Suprapubic skin (tissue), 4 donors: Measurements from ENCODE around the gene AKR7A2.
"Not testable (repeated sequence)": the region's sequence is repeated elsewhere in the genome, so short reads cannot be mapped to it uniquely, and the experiment has no call there.

Experiments used
- POLR2A ChIP-seq, 2 donors: fragments of 450-650 bp; IDR thresholded peaks; one replicate each; pipeline ENCODE4 v1.6.1; 2017; ENCODE audit warnings: antibody characterized with exemption in 2 of 2, mild to moderate bottlenecking in 2 of 2, moderate library complexity in 2 of 2
- POLR2AphosphoS5 ChIP-seq, 3 donors: sonication (generic); formaldehyde crosslinking; IDR thresholded peaks; one replicate each; pipeline ENCODE4 v1.6.1; 2017; ENCODE audit warnings: antibody characterized with exemption in 3 of 3
- TF ChIP-seq, protein P1 (sequence below), 2 donors: fragments of 200-600 bp in 1 of 2; fragments of 450-650 bp in 1 of 2; sonication (generic) in 1 of 2; IDR thresholded peaks; one replicate each; pipeline ENCODE4 v1.5.1; 2016 to 2019; ENCODE audit warnings: antibody characterized with exemption in 2 of 2, mild to moderate bottlenecking in 1 of 2, moderate library complexity in 1 of 2

DNA sequence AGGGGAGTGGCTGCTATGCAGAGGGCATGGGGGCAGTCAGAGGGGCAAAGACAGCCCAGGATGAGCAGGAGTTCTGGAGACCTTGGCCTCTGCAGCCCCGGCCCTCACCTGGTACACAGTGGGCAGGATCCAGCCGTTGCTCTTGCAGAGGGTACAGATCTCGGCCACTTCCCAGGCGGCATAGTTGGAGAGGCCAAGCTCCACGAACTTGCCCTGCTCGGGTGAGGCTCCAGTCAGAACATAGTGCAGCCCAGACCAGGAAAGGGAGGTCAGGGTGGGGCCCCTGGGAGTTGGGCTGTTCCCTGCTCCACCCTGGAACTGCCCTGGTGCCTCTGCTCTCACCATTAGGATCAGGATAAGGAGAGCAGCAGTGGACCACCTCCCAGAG is 41.6 kb downstream of the AKR7A2 start:
- not testable (repeated sequence) for TF ChIP-seq POLR2A, POLR2AphosphoS5 (IDR thresholded peaks at IDR 0.05)
- TF ChIP-seq, protein P1, sequence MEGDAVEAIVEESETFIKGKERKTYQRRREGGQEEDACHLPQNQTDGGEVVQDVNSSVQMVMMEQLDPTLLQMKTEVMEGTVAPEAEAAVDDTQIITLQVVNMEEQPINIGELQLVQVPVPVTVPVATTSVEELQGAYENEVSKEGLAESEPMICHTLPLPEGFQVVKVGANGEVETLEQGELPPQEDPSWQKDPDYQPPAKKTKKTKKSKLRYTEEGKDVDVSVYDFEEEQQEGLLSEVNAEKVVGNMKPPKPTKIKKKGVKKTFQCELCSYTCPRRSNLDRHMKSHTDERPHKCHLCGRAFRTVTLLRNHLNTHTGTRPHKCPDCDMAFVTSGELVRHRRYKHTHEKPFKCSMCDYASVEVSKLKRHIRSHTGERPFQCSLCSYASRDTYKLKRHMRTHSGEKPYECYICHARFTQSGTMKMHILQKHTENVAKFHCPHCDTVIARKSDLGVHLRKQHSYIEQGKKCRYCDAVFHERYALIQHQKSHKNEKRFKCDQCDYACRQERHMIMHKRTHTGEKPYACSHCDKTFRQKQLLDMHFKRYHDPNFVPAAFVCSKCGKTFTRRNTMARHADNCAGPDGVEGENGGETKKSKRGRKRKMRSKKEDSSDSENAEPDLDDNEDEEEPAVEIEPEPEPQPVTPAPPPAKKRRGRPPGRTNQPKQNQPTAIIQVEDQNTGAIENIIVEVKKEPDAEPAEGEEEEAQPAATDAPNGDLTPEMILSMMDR (IDR thresholded peaks at IDR 0.05), result not testable (repeated sequence)
